ENCODE data around the gene S100A7A.

S100A7A gene

GRCh38 chr1:153372571-153372970, 43.7 kb upstream of the S100A7A start:
- no peak overlapping the region for H3K27ac ChIP-seq

GRCh38 chr1:153374071-153374470, 42.2 kb upstream of the S100A7A start:
- no peaks in the 10 kb centered on the region for H3K4me1 ChIP-seq
- peak in 1 of 2 donors; percentile 37 for DNase-seq
- peaks cover 0 to 3% of the 10 kb centered on the region in 2 donors for H3K27me3 ChIP-seq
- H3K27ac ChIP-seq, result no peak overlapping the region
- H3K36me3 ChIP-seq, result no peaks in the 10 kb centered on the region
- intact Hi-C loops (cut with DNase I; ENCODE audit: low total_unique reads), result no loop called here
- TF ChIP-seq CTCF (IDR thresholded peaks at IDR 0.05), result no peak
- H3K4me3 ChIP-seq, result no peak overlapping the region
- H3K9me3 ChIP-seq, result no peaks in the 10 kb centered on the region

More at GRCh38 chr1:153372571-153372970, 43.7 kb upstream of the S100A7A start:
- Histone ChIP-seq H3K27me3 (peaks cover 0 to 3% of the 10 kb centered on the region in 2 donors), H3K4me3 (no peak overlapping the region), H3K4me1 (no peaks in the 10 kb centered on the region), H3K36me3 (no peaks in the 10 kb centered on the region), H3K9me3 (no peaks in the 10 kb centered on the region)
- no peak for DNase-seq
- intact Hi-C loops (cut with DNase I; ENCODE audit: low total_unique reads), result no loop called here
- TF ChIP-seq CTCF (IDR thresholded peaks at IDR 0.05), result no peak

GRCh38 chr1:153375511-153375910, 40.8 kb upstream of the S100A7A start, which contains the start of gene S100A12:
Gene S100A12, minus strand, starts transcription at chr1:153375621. Its CDS starts 1,029 bp downstream, at chr1:153374592.
- Histone ChIP-seq H3K4me3 (no peak within 1 kb of the TSS), H3K36me3 (no peaks in the 10 kb centered on the region), H3K27me3 (peaks cover 0 to 3% of the 10 kb centered on the region in 2 donors), H3K27ac (no peak within 1 kb of the TSS), H3K9me3 (peaks cover 0 to 6% (median 0%) of the 10 kb centered on the region in 3 donors), H3K4me1 (no peaks in the 10 kb centered on the region)
- no peak for TF ChIP-seq CTCF (IDR thresholded peaks at IDR 0.05)
- peak in 1 of 2 donors; percentile 15 for DNase-seq
- intact Hi-C loops (cut with DNase I; ENCODE audit: low total_unique reads), result no loop called here

- Histone ChIP-seq H3K27ac (no peak overlapping the region), H3K9me3 (peaks cover 0 to 14% (median 12%) of the 10 kb centered on the region in 3 donors), H3K36me3 (no peaks in the 10 kb centered on the region), H3K27me3 (no peaks in the 10 kb centered on the region), H3K4me3 (no peak overlapping the region), H3K4me1 (no peaks in the 10 kb centered on the region)
- no peak for TF ChIP-seq CTCF (IDR thresholded peaks at IDR 0.05)
- intact Hi-C loops (cut with DNase I; ENCODE audit: low total_unique reads), result no loop called here
- peak in 1 of 2 donors; percentile 32 for DNase-seq
Measured at GRCh38 chr1:153379591-153379990, 36.7 kb upstream of the S100A7A start.

GRCh38 chr1:153380711-153381110, 35.6 kb upstream of the S100A7A start:
- no peaks in the 10 kb centered on the region for H3K27me3 ChIP-seq
- H3K4me1 ChIP-seq, result no peaks in the 10 kb centered on the region
- H3K9me3 ChIP-seq, result peaks cover 0 to 14% (median 12%) of the 10 kb centered on the region in 3 donors
- H3K36me3 ChIP-seq, result no peaks in the 10 kb centered on the region
- no peak for TF ChIP-seq CTCF (IDR thresholded peaks at IDR 0.05)
- DNase-seq, result peak in 1 of 2 donors; percentile 28
- no peak overlapping the region for H3K4me3 ChIP-seq
- no peak overlapping the region for H3K27ac ChIP-seq
- intact Hi-C loops (cut with DNase I; ENCODE audit: low total_unique reads), result no loop called here
